K562 (cell line): ENCODE measurements around the gene TUBA1A. TPM values are rescaled to one million over a fixed set of nuclear protein-coding genes. Genes with fewer than 3 reads are reported as not detected.

Source experiments
- CREBBP ChIP-seq: IDR thresholded peaks from one replicate; pipeline ENCODE4 v1.6.1; 2012; ENCODE audit warnings: low read depth, mild to moderate bottlenecking, control low read depth, inconsistent platforms, low read length
- CTBP1 ChIP-seq: fragments of 450-650 bp; IDR thresholded peaks from 2 replicates; pipeline ENCODE4 v1.6.1; 2016; ENCODE audit warnings: borderline replicate concordance
- HCFC1 ChIP-seq: IDR thresholded peaks from 2 replicates; pipeline ENCODE4 v1.6.1; 2012; ENCODE audit warnings: low read depth, low read length, improper control_type of control experiment
- HMG20B ChIP-seq: fragments of 250-450 bp; sonication (Bioruptor Pico); IDR thresholded peaks from 2 replicates; pipeline ENCODE4 v1.5.0; 2021; ENCODE audit warnings: mild to moderate bottlenecking
- NCOA6 ChIP-seq: fragments of 450-650 bp; IDR thresholded peaks from 2 replicates; pipeline ENCODE4 v1.6.1; 2017; ENCODE audit warnings: mild to moderate bottlenecking
- POLR2A ChIP-seq: fragments of 450-650 bp; conservative IDR thresholded peaks from 2 replicates; pipeline ENCODE4 v1.6.1; 2016
- ZNF232 ChIP-seq: sonication (generic); formaldehyde crosslinking; IDR thresholded peaks from 2 replicates; pipeline ENCODE4 v1.8.0; 2022; ENCODE audit warnings: mild to moderate bottlenecking, missing genetic modification reagents
- ZNF507 ChIP-seq: conservative IDR thresholded peaks from 2 replicates; pipeline ENCODE4 v1.6.1; 2017; ENCODE audit warnings: missing genetic modification characterization, missing compliant biosample characterization
- ZNF668 ChIP-seq: fragments of 250-450 bp; sonication (Bioruptor Pico); IDR thresholded peaks from 2 replicates; pipeline ENCODE4 v1.8.0; 2022; ENCODE audit warnings: mild to moderate bottlenecking, inconsistent platforms
- polyA plus RNA-seq, 8 experiments: library from polyadenylated mRNA; depleted of rRNA in 4 of 8; stranded (reverse) in 5 of 8; unstranded in 3 of 8; fragments of >200 nt; fragmentation: Nextera tagmentation in 2 of 8; fragmentation: Illumina TruSeq in 1 of 8; extraction: Ambion mirVana in 2 of 8; extraction: Trizol in 1 of 8; gene quantifications; 2 replicates each; pipeline versions ENCODE4 v1.2.1 to v1.2.3, GENCODE V29; 2011 to 2014; ENCODE audit warnings: inconsistent platforms in 1 of 8, missing spikeins in 1 of 8
- total RNA-seq, 7 experiments: library from RNA; depleted of rRNA in 6 of 7; stranded (reverse); fragments of >200 nt in 6 of 7; fragmentation: Illumina TruSeq in 2 of 7; extraction: Trizol in 2 of 7; gene quantifications; 2 replicates each; pipeline versions ENCODE4 v1.2.1 to v1.2.3, GENCODE V29; 2011 to 2021; ENCODE audit warnings: low replicate concordance in 1 of 7
- TF ChIP-seq, protein P1 (sequence below): sonication (generic); formaldehyde crosslinking; IDR thresholded peaks from 2 replicates; pipeline ENCODE4 v1.8.1; 2023; ENCODE audit warnings: mild to moderate bottlenecking, missing genetic modification reagents, moderate library complexity
- TF ChIP-seq, protein P2 (sequence below), 2 experiments: fragments of 450-650 bp; IDR thresholded peaks; 2 replicates each; pipeline ENCODE4 v1.6.1; 2016; ENCODE audit warnings: mild to moderate bottlenecking in 2 of 2, borderline replicate concordance in 1 of 2, low read depth in 1 of 2, moderate library complexity in 1 of 2
- TF ChIP-seq, protein P3 (sequence below): sonication (generic); formaldehyde crosslinking; IDR thresholded peaks from 2 replicates; pipeline ENCODE4 v1.8.0; 2023; ENCODE audit warnings: missing genetic modification reagents, mild to moderate bottlenecking, borderline replicate concordance

Gene TUBA1A
- total and polyA plus RNA-seq, 9 of the 15 experiments (the other 6 are each of a cell fraction or from before 2014, with no cell fraction given): 7.4 to 45.1 (median 11.9) TPM

DNA sequence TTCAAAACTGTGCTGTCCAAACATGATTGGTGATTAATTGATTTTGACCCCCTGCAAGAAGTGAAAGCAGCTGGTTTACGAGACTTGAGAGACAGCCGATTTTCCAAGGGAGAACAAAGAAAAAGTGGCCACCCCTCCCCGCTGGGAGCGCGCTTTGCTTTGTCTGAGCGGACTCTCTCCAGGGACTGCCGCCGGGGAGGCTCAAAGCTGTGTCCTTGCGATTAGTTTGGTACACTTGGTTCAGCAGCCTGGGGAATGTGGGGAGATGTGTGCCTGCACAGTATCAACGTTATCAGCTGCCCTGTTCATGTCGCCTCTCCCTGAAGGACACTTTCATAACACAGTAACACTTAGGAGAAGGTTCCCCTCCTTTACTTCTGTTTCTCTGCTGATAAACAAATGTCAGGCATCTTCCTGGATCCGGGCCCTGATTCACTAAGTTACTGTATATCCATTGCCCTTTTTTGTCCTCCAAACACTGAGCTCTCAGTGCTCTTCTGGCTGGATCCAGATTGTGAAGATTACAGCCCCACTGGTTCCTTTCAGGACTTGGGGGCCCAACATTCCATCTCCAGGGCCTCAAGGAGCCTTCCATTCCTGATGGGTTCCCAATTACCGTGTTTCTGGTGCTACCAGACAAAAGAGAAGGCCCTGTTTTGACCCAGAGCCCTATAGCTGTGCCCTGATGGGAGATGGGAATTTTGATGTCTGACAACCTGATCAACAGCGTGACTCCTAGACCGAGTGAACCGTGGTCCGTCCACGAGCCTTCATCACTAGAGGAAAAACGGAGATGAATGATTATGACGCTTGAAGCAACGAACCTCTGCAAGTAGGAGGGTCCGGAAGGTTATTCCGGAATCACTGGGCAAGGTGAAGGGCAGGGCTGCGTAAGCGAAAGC, 44.3 kb upstream of the TUBA1A start (continued):
- TF ChIP-seq ZNF668 (CRISPR knock-in tag) (no peak), NCOA6 (no peak), CTBP1 (peak; percentile 98), CREBBP (no peak), HCFC1 (no peak), ZNF232 (no peak), HMG20B (CRISPR knock-in tag) (no peak), POLR2A (no peak), ZNF507 (tag) (no peak)
- TF ChIP-seq, protein P1, sequence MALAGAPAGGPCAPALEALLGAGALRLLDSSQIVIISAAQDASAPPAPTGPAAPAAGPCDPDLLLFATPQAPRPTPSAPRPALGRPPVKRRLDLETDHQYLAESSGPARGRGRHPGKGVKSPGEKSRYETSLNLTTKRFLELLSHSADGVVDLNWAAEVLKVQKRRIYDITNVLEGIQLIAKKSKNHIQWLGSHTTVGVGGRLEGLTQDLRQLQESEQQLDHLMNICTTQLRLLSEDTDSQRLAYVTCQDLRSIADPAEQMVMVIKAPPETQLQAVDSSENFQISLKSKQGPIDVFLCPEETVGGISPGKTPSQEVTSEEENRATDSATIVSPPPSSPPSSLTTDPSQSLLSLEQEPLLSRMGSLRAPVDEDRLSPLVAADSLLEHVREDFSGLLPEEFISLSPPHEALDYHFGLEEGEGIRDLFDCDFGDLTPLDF (CRISPR knock-in tag): peak; percentile 54; the same call in 1 of the 2 replicates
- TF ChIP-seq, protein P2, sequence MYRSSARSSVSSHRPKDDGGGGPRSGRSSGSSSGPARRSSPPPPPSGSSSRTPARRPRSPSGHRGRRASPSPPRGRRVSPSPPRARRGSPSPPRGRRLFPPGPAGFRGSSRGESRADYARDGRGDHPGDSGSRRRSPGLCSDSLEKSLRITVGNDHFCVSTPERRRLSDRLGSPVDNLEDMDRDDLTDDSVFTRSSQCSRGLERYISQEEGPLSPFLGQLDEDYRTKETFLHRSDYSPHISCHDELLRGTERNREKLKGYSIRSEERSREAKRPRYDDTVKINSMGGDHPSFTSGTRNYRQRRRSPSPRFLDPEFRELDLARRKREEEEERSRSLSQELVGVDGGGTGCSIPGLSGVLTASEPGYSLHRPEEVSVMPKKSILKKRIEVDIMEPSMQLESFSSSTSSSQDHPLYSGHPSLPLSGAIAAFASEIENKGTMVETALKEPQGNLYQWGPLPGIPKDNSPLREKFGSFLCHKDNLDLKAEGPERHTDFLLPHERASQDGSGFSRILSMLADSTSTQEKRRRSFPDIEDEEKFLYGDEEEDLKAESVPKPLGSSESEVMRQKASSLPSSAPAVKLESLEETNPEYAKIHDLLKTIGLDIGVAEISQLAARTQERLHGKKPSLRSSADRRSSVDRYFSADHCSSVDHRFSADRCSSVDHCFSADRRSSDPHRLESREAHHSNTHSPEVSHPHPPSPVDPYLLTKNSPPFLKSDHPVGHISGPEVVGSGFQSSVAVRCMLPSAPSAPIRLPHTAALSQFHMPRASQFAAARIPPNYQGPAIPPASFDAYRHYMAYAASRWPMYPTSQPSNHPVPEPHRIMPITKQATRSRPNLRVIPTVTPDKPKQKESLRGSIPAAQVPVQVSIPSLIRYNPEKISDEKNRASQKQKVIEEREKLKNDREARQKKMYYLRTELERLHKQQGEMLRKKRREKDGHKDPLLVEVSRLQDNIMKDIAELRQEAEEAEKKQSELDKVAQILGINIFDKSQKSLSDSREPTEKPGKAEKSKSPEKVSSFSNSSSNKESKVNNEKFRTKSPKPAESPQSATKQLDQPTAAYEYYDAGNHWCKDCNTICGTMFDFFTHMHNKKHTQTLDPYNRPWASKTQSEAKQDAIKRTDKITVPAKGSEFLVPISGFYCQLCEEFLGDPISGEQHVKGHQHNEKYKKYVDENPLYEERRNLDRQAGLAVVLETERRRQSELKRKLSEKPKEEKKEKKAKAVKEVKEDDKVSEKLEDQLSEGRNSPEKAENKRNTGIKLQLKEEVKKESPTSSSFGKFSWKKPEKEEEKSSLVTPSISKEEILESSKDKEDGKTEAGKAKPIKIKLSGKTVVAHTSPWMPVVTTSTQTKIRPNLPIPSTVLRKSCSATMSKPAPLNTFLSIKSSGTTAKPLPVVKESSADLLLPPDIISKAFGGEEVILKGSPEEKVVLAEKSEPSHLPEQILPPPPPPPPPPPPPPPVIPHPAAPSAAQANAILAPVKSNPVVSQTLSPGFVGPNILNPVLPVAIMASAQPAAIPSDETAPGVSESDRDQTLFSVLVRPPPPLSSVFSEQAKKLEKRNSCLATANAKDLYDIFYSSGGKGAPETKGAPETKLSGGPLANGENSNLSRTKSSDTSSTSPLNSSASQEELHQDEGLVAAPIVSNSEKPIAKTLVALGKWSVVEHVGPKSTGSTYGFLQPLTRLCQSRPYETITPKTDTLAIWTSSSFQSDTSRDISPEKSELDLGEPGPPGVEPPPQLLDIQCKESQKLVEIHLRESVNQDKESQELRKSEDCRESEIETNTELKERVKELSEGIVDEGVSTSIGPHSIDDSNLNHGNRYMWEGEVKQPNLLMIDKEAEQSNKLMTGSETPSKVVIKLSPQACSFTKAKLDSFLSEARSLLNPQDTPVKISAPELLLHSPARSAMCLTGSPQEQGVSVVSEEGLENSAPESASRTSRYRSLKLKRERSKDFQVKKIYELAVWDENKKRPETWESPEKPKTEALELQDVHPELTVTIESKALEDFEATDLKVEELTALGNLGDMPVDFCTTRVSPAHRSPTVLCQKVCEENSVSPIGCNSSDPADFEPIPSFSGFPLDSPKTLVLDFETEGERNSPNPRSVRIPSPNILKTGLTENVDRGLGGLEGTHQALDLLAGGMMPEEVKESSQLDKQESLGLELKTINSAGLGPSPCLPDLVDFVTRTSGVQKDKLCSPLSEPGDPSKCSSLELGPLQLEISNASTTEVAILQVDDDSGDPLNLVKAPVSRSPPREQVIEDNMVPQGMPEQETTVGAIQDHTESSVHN (IDR thresholded peaks at IDR 0.05; ENCODE audit: borderline replicate concordance in 1 of 2, low read depth in 1 of 2): no peak
- TF ChIP-seq, protein P3, sequence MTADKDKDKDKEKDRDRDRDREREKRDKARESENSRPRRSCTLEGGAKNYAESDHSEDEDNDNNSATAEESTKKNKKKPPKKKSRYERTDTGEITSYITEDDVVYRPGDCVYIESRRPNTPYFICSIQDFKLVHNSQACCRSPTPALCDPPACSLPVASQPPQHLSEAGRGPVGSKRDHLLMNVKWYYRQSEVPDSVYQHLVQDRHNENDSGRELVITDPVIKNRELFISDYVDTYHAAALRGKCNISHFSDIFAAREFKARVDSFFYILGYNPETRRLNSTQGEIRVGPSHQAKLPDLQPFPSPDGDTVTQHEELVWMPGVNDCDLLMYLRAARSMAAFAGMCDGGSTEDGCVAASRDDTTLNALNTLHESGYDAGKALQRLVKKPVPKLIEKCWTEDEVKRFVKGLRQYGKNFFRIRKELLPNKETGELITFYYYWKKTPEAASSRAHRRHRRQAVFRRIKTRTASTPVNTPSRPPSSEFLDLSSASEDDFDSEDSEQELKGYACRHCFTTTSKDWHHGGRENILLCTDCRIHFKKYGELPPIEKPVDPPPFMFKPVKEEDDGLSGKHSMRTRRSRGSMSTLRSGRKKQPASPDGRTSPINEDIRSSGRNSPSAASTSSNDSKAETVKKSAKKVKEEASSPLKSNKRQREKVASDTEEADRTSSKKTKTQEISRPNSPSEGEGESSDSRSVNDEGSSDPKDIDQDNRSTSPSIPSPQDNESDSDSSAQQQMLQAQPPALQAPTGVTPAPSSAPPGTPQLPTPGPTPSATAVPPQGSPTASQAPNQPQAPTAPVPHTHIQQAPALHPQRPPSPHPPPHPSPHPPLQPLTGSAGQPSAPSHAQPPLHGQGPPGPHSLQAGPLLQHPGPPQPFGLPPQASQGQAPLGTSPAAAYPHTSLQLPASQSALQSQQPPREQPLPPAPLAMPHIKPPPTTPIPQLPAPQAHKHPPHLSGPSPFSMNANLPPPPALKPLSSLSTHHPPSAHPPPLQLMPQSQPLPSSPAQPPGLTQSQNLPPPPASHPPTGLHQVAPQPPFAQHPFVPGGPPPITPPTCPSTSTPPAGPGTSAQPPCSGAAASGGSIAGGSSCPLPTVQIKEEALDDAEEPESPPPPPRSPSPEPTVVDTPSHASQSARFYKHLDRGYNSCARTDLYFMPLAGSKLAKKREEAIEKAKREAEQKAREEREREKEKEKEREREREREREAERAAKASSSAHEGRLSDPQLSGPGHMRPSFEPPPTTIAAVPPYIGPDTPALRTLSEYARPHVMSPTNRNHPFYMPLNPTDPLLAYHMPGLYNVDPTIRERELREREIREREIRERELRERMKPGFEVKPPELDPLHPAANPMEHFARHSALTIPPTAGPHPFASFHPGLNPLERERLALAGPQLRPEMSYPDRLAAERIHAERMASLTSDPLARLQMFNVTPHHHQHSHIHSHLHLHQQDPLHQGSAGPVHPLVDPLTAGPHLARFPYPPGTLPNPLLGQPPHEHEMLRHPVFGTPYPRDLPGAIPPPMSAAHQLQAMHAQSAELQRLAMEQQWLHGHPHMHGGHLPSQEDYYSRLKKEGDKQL: no peak
